SK-MEL-5 (cell line): Measurements from ENCODE around the gene USP17L20. TPM values are rescaled to one million over a fixed set of nuclear protein-coding genes. Genes with fewer than 3 reads are reported as not detected.

Experiments
- total RNA-seq: library from RNA; depleted of rRNA; stranded (reverse); fragments of >200 nt; shearing (Covaris generic); gene quantifications from 2 replicates; pipeline ENCODE4 v1.2.3, GENCODE V29; 2014; rRNA removed

USP17L20 gene
- total RNA-seq, 1 experiment from 2014 or later, result not detected

Other genes with a start within 250 kb of the USP17L20 start
- not detected in 2 replicates for gene FAM90A26, start 87.7 kb upstream of the USP17L20 start, total RNA-seq
- gene USP17L10, start 47.5 kb upstream of the USP17L20 start, total RNA-seq, result not detected in 2 replicates
- not detected in 2 replicates for gene USP17L11, start 42.7 kb upstream of the USP17L20 start, total RNA-seq
- gene USP17L12, start 38.0 kb upstream of the USP17L20 start, total RNA-seq, result not detected in 2 replicates
- gene USP17L13, start 33.2 kb upstream of the USP17L20 start, total RNA-seq, result not detected in 2 replicates
- not detected in 2 replicates for gene USP17L15, start 23.7 kb upstream of the USP17L20 start, total RNA-seq
- not detected in 2 replicates for gene USP17L17, start 14.2 kb upstream of the USP17L20 start, total RNA-seq
- gene USP17L18, start 9.5 kb upstream of the USP17L20 start, total RNA-seq, result not detected in 2 replicates
- gene USP17L19, start 4.7 kb upstream of the USP17L20 start, total RNA-seq, result not detected in 2 replicates
- not detected in 2 replicates for gene USP17L21, start 4.7 kb downstream of the USP17L20 start, total RNA-seq
- gene USP17L22, start 9.5 kb downstream of the USP17L20 start, total RNA-seq, result not detected in 2 replicates
- gene USP17L24, start 67.0 kb downstream of the USP17L20 start, total RNA-seq, result not detected in 2 replicates
- not detected in 2 replicates for gene USP17L25, start 71.8 kb downstream of the USP17L20 start, total RNA-seq
- not detected in 2 replicates for gene USP17L26, start 76.5 kb downstream of the USP17L20 start, total RNA-seq
- not detected in 2 replicates for gene USP17L5, start 81.3 kb downstream of the USP17L20 start, total RNA-seq
- gene USP17L27, start 86.0 kb downstream of the USP17L20 start, total RNA-seq, result not detected in 2 replicates
- gene USP17L28, start 90.8 kb downstream of the USP17L20 start, total RNA-seq, result not detected in 2 replicates
- gene USP17L29, start 95.5 kb downstream of the USP17L20 start, total RNA-seq, result not detected in 2 replicates
- not detected in 2 replicates for gene USP17L30, start 105.0 kb downstream of the USP17L20 start, total RNA-seq
- not detected in 2 replicates for gene DEFB131A, start 186.3 kb downstream of the USP17L20 start, total RNA-seq